PFSK-1 (cell line): Measurements from ENCODE around the gene B3GAT1.

ENCODE experiments used
- POLR2AphosphoS5 ChIP-seq: IDR thresholded peaks from 2 replicates; pipeline ENCODE4 v1.6.1; 2012; ENCODE audit warnings: low read depth, mild to moderate bottlenecking, control low read depth, low read length, moderate library complexity
- SIN3A ChIP-seq: IDR thresholded peaks from 2 replicates; pipeline ENCODE4 v1.6.1; 2012; ENCODE audit warnings: mild to moderate bottlenecking, low read length, moderate library complexity, borderline replicate concordance; ENCODE audit not compliant: insufficient read depth
- TAF1 ChIP-seq: IDR thresholded peaks from 2 replicates; pipeline ENCODE4 v1.6.1; 2012; ENCODE audit warnings: low read length, control low read depth, borderline replicate concordance; ENCODE audit not compliant: insufficient read depth
- TF ChIP-seq, protein P1 (sequence below), 2 experiments: IDR thresholded peaks; 2 replicates each; pipeline versions ENCODE4 v1.6.1 to v1.8.0; 2011 to 2012; ENCODE audit warnings: low read depth in 2 of 2, low read length in 2 of 2, control low read depth in 1 of 2, inconsistent platforms in 1 of 2, mild to moderate bottlenecking in 1 of 2, moderate library complexity in 1 of 2; ENCODE audit not compliant: insufficient read depth in 1 of 2

DNA sequence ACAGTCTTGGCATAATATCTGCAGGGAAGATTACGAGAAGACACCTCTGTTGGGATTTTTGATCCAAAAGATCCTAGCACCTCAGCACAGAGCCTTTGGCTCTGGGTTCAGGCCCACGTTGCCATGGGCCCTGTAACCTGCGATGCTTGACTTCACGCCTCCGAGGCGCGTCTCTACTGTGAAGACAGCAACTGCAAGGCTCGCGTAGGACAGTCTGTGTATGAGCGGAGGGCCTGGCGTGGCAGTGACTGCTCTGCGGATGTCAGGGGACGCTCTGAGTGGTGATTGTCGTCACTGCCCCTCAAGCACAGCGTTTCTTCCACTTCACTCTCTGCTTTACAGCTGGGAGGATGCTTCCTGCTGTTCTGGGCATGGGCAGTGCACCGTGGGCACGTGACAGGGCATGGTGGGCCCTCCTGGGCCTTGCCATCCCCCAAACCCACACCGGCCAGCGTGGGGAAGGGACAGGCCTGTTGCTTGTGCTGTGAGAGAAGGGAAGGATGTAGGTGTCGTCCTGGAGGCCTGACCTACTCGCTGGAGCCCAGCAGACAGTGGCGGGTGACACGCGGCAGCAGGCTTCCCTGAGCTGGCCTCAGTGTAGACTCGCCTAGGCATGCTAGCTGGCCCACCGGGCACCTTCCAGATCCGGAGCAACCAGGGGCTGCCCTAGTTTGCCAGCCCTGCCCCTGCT is 53.7 kb downstream of the B3GAT1 start:
- TF ChIP-seq TAF1 (no peak), POLR2AphosphoS5 (no peak), SIN3A (no peak)
- TF ChIP-seq, protein P1, sequence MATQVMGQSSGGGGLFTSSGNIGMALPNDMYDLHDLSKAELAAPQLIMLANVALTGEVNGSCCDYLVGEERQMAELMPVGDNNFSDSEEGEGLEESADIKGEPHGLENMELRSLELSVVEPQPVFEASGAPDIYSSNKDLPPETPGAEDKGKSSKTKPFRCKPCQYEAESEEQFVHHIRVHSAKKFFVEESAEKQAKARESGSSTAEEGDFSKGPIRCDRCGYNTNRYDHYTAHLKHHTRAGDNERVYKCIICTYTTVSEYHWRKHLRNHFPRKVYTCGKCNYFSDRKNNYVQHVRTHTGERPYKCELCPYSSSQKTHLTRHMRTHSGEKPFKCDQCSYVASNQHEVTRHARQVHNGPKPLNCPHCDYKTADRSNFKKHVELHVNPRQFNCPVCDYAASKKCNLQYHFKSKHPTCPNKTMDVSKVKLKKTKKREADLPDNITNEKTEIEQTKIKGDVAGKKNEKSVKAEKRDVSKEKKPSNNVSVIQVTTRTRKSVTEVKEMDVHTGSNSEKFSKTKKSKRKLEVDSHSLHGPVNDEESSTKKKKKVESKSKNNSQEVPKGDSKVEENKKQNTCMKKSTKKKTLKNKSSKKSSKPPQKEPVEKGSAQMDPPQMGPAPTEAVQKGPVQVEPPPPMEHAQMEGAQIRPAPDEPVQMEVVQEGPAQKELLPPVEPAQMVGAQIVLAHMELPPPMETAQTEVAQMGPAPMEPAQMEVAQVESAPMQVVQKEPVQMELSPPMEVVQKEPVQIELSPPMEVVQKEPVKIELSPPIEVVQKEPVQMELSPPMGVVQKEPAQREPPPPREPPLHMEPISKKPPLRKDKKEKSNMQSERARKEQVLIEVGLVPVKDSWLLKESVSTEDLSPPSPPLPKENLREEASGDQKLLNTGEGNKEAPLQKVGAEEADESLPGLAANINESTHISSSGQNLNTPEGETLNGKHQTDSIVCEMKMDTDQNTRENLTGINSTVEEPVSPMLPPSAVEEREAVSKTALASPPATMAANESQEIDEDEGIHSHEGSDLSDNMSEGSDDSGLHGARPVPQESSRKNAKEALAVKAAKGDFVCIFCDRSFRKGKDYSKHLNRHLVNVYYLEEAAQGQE (IDR thresholded peaks at IDR 0.05; ENCODE audit: insufficient read depth in 1 of 2, low read depth in 2 of 2, low read length in 2 of 2): no peak
